Endodermal cell (in vitro differentiated cells): ENCODE measurements around the gene LIN28A. TPM values are rescaled to one million over a fixed set of nuclear protein-coding genes. Genes with fewer than 3 reads are reported as not detected.

ENCODE experiments used
- DNase-seq: peaks from one replicate; pipeline ENCODE4 v3.0.0-alpha.2; 2017
- H3K27ac ChIP-seq: 2 replicates; pipeline ENCODE4 v1.5.1; 2013; ENCODE audit warnings: mild to moderate bottlenecking, low read depth, low read length, moderate library complexity
- H3K27me3 ChIP-seq: 2 replicates; pipeline ENCODE4 v1.6.1; 2013; ENCODE audit warnings: mild to moderate bottlenecking, low read length, moderate library complexity; ENCODE audit not compliant: insufficient read depth, control insufficient read depth, poor library complexity, severe bottlenecking
- H3K36me3 ChIP-seq: 2 replicates; pipeline ENCODE4 v1.7.0; 2013; ENCODE audit warnings: mild to moderate bottlenecking, low read length, moderate library complexity; ENCODE audit not compliant: control insufficient read depth, insufficient read depth
- H3K4me1 ChIP-seq: one replicate; pipeline ENCODE4 v1.7.0; 2013; ENCODE audit warnings: low read length; ENCODE audit not compliant: control insufficient read depth, insufficient read depth
- H3K4me3 ChIP-seq: 2 replicates; pipeline ENCODE4 v1.5.1; 2013; ENCODE audit warnings: mild to moderate bottlenecking, low read length, moderate library complexity
- H3K9ac ChIP-seq: 2 replicates; pipeline ENCODE4 v1.6.1; 2013; ENCODE audit warnings: mild to moderate bottlenecking, low read length, moderate library complexity; ENCODE audit not compliant: poor library complexity, severe bottlenecking; ENCODE audit errors: extremely low read depth
- H3K9me3 ChIP-seq: 2 replicates; pipeline ENCODE4 v1.6.1; 2013; ENCODE audit warnings: mild to moderate bottlenecking, low read length, moderate library complexity; ENCODE audit not compliant: control insufficient read depth
- H3K27ac Mint-ChIP-seq: 2 replicates; pipeline ENCODE4 v1.8.0; 2020; ENCODE audit warnings: mixed read lengths
- H3K27me3 Mint-ChIP-seq: 2 replicates; pipeline ENCODE4 v1.8.0; 2021; ENCODE audit warnings: mild to moderate bottlenecking, mixed read lengths; ENCODE audit not compliant: insufficient read depth
- H3K36me3 Mint-ChIP-seq: 2 replicates; pipeline ENCODE4 v1.8.0; 2020; ENCODE audit warnings: low read depth, mixed read lengths
- H3K4me1 Mint-ChIP-seq: 2 replicates; pipeline ENCODE4 v1.8.0; 2020; ENCODE audit warnings: mixed read lengths
- H3K4me3 Mint-ChIP-seq: 2 replicates; pipeline ENCODE4 v1.8.0; 2020; ENCODE audit warnings: mild to moderate bottlenecking, moderate library complexity, mixed read lengths
- H3K9me3 Mint-ChIP-seq: 2 replicates; pipeline ENCODE4 v1.8.0; 2020; ENCODE audit warnings: mild to moderate bottlenecking, mixed read lengths
- WGBS, 2 experiments: methylation state at CpG; one replicate each; pipeline versions ENCODE4 v1.1.5 to v1.1.7; 2013; ENCODE audit warnings: missing lambda C conversion rate in 2 of 2, mixed read lengths in 1 of 2; ENCODE audit not compliant: insufficient coverage in 1 of 2, insufficient read length in 1 of 2; 5-methylcytosine and 5-hydroxymethylcytosine counted together
- total RNA-seq, 2 donors: library from RNA; stranded (reverse); fragmentation: NEBNext Ultra II Directional in 1 of 2; extraction: Animal tissue kit (Norgen Biotek cat#: 25700) in 1 of 2; gene quantifications; 2 replicates in 1 of 2; 3 replicates in 1 of 2; pipeline ENCODE4 v1.2.1, GENCODE V29; 2021
- TF ChIP-seq, protein P1 (sequence below): fragments of 200-600 bp; sonication (generic); conservative IDR thresholded peaks from 2 replicates; pipeline ENCODE4 v1.5.0; 2021; ENCODE audit warnings: antibody characterized with exemption, mild to moderate bottlenecking

The LIN28A gene
- total RNA-seq, 2 donors from 2014 or later, result 867 to 1,041 TPM

DNA sequence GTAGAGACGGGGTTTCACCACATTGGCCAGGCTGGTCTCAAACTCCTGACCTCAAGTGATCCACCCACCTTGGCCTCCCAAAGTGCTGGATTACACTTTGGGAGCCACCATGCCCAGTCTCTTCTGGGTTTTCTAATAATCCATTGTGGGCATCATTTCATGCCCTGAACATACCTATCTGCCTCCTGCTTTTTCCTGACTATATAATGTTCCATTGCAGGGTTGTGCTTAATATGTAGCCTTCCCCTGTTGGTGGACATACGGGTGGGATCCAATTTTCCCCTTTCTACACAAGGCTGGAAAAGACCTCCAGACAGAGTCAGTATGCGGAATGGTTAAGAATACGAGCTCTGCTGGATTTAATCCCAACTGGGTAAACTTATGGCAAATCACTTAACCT, 34.6 kb upstream of the LIN28A start:
- H3K27ac Mint-ChIP-seq, result no peak overlapping the region
- no peaks in the 10 kb centered on the region for H3K27me3 Mint-ChIP-seq
- no peak overlapping the region for H3K9ac ChIP-seq
- peaks cover 4% of the 10 kb centered on the region for H3K4me1 ChIP-seq
- H3K36me3 ChIP-seq, result no peaks in the 10 kb centered on the region
- H3K27me3 ChIP-seq, result no peaks in the 10 kb centered on the region
- no peak overlapping the region for H3K27ac ChIP-seq
- H3K36me3 Mint-ChIP-seq, result no peaks in the 10 kb centered on the region
- DNase-seq, result no peak
- H3K4me3 Mint-ChIP-seq, result no peak overlapping the region
- 86 to 98% methylated on average over 4 of the region's 4 CpGs for WGBS, 2 experiments
- no peak overlapping the region for H3K4me3 ChIP-seq
- peaks cover 2% of the 10 kb centered on the region for H3K9me3 Mint-ChIP-seq
- TF ChIP-seq, protein P1, sequence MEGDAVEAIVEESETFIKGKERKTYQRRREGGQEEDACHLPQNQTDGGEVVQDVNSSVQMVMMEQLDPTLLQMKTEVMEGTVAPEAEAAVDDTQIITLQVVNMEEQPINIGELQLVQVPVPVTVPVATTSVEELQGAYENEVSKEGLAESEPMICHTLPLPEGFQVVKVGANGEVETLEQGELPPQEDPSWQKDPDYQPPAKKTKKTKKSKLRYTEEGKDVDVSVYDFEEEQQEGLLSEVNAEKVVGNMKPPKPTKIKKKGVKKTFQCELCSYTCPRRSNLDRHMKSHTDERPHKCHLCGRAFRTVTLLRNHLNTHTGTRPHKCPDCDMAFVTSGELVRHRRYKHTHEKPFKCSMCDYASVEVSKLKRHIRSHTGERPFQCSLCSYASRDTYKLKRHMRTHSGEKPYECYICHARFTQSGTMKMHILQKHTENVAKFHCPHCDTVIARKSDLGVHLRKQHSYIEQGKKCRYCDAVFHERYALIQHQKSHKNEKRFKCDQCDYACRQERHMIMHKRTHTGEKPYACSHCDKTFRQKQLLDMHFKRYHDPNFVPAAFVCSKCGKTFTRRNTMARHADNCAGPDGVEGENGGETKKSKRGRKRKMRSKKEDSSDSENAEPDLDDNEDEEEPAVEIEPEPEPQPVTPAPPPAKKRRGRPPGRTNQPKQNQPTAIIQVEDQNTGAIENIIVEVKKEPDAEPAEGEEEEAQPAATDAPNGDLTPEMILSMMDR, result no peak
- peaks cover 8% of the 10 kb centered on the region for H3K4me1 Mint-ChIP-seq
- peaks cover 4% of the 10 kb centered on the region for H3K9me3 ChIP-seq

DNA sequence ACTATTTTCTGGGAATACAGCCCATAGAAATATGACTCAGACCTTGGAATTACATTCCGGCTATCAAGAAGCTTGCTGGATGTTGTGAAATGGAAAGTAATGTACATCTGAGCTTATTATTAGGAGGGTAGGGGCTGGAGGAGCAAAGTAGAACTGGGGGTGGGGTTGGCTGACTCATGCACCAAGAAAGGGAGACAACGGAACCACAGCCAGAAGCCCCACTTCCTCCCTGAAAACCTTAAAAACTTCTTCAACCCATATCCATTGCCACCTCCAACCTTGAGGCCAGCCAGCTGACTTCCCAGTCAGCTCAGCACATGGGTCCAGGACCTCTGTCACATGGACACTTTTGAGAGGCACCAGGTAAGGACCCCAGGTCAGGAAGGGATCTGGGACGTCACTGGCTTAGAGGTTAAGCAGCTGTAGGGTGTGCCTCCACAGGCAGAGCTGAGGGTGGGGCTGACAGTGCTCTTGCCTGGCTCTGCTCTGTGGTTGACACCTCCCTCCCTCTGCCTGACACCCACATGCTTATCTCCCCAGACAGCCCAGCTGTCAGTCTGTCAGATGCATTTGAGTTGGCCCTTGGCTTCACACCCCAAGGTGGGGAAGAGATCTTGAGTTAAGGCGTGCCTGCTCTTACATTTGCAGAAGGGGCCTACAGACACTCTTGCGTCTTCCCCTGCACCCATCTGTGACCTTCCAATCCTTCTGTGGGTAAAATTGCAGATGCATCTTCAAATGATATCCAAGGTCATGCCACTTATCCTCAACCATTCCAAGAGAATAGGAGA, 32.3 kb upstream of the LIN28A start:
- TF ChIP-seq, protein P1, result no peak
- H3K27ac Mint-ChIP-seq, result no peak overlapping the region
- no peak for DNase-seq
- H3K4me1 ChIP-seq, result peaks cover 4% of the 10 kb centered on the region
- H3K36me3 ChIP-seq, result no peaks in the 10 kb centered on the region
- no peaks in the 10 kb centered on the region for H3K27me3 ChIP-seq
- no peak overlapping the region for H3K4me3 ChIP-seq
- no peaks in the 10 kb centered on the region for H3K9me3 Mint-ChIP-seq
- 83 to 100% methylated on average over 2 to 5 of the region's 5 CpGs for WGBS, 2 experiments
- H3K36me3 Mint-ChIP-seq, result no peaks in the 10 kb centered on the region
- no peaks in the 10 kb centered on the region for H3K9me3 ChIP-seq
- H3K27me3 Mint-ChIP-seq, result no peaks in the 10 kb centered on the region
- H3K9ac ChIP-seq, result no peak overlapping the region
- peaks cover 8% of the 10 kb centered on the region for H3K4me1 Mint-ChIP-seq
- no peak overlapping the region for H3K27ac ChIP-seq
- no peak overlapping the region for H3K4me3 Mint-ChIP-seq

DNA sequence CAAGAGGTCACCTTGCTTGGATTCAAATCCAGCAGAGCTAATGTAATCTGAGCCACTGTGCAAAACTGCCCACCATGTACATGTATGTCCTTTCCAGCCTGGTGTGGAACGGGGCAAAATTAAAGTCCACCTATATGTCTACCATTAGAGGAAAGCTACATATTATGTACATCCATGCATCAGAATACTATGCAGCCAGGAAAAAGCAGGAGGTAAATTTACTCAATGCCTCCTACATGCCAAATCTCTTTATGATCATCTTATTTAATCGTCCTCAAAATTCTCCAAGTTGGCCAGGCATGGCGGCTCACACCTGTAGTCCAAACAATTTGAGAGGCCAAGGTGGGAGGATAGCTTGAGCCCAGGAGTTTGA, 31.8 kb upstream of the LIN28A start:
- Mint-ChIP-seq H3K27ac (no peak overlapping the region), H3K4me1 (peaks cover 4% of the 10 kb centered on the region), H3K36me3 (no peaks in the 10 kb centered on the region), H3K4me3 (no peak overlapping the region), H3K9me3 (no peaks in the 10 kb centered on the region), H3K27me3 (no peaks in the 10 kb centered on the region)
- 84 to 100% methylated on average over 3 of the region's 3 CpGs for WGBS, 2 experiments
- DNase-seq, result no peak
- H3K9me3 ChIP-seq, result no peaks in the 10 kb centered on the region
- H3K27ac ChIP-seq, result no peak overlapping the region
- H3K9ac ChIP-seq, result no peak overlapping the region
- H3K36me3 ChIP-seq, result no peaks in the 10 kb centered on the region
- H3K4me1 ChIP-seq, result peaks cover 4% of the 10 kb centered on the region
- H3K27me3 ChIP-seq, result no peaks in the 10 kb centered on the region
- TF ChIP-seq, protein P1, result no peak
- H3K4me3 ChIP-seq, result no peak overlapping the region
